ENCODE measurements around the gene UBE3C. TPM values are rescaled to one million over a fixed set of nuclear protein-coding genes. Genes with fewer than 3 reads are reported as not detected.

The UBE3C gene
- total RNA-seq, 1 experiment from 2014 or later, result 84.8 TPM

GRCh38 chr7:157318015-157318706 lies 179.4 kb downstream of the UBE3C start:
- Histone ChIP-seq H3K4me2 (ENCODE audit: low read depth, low read length, poor library complexity, severe bottlenecking) (no peak overlapping the region), H3K9ac (ENCODE audit: low read length) (no peak overlapping the region), H3K9me2 (replicated peaks; ENCODE audit: insufficient read depth, low read length) (no peaks in the 10 kb centered on the region), H3K9me3 (ENCODE audit: low read length) (no peaks in the 10 kb centered on the region), H2AFZ (ENCODE audit: low read length) (no peak overlapping the region), H3K4me3 (ENCODE audit: low read length) (no peak overlapping the region), H3K36me3 (ENCODE audit: insufficient read depth, low read length) (no peaks in the 10 kb centered on the region), H3K4me1 (ENCODE audit: low read length) (peaks cover 4% of the 10 kb centered on the region; the same call in 1 of the 2 replicates), H3K79me2 (ENCODE audit: low read length) (no peaks in the 10 kb centered on the region), H4K20me1 (ENCODE audit: insufficient read depth, low read depth, low read length) (no peaks in the 10 kb centered on the region), H3K27ac (ENCODE audit: low read length) (no peak overlapping the region), H3K27me3 (ENCODE audit: low read length) (no peaks in the 10 kb centered on the region)
- DNase-seq, result no peak

Small RNA genes lying within 50 kb of the gene (small RNA-seq; reads per million reads assigned to genes)
- gene AC004975.1, result not detected

Other genes starting within 250 kb of the UBE3C start
- gene LMBR1, start 245.7 kb upstream of the UBE3C start, total RNA-seq (2014; rRNA removed; shearing (Covaris generic); ENCODE audit: low replicate concordance), result 123 and 202 TPM in 2 replicates
- 18.4 and 25.0 TPM in 2 replicates for gene NOM1, start 189.2 kb upstream of the UBE3C start, total RNA-seq (2014; rRNA removed; shearing (Covaris generic); ENCODE audit: low replicate concordance)
- 0.22 and 0.61 TPM in 2 replicates for gene MNX1, start 128.3 kb upstream of the UBE3C start, total RNA-seq (2014; rRNA removed; shearing (Covaris generic); ENCODE audit: low replicate concordance)
- 34.1 and 54.5 TPM in 2 replicates for gene DNAJB6, start 198.1 kb downstream of the UBE3C start, total RNA-seq (2014; rRNA removed; shearing (Covaris generic); ENCODE audit: low replicate concordance)

Data from Karpas-422 (cell line).